Tibial nerve (tissue), 4 donors: ENCODE data around the gene EP400.

Source experiments
- CTCF ChIP-seq, 5 experiments: fragments of 200-600 bp in 3 of 5; fragments of 450-650 bp in 2 of 5; sonication (generic) in 3 of 5; IDR thresholded peaks; one replicate each; pipeline ENCODE4 v1.5.1; 2016 to 2019; ENCODE audit warnings: antibody characterized with exemption in 5 of 5, mild to moderate bottlenecking in 3 of 5, moderate library complexity in 2 of 5
- EP300 ChIP-seq, 2 donors: sonication (generic); formaldehyde crosslinking; IDR thresholded peaks; one replicate each; pipeline ENCODE4 v1.6.1; 2017; ENCODE audit warnings: antibody characterized with exemption in 2 of 2, mild to moderate bottlenecking in 1 of 2
- POLR2A ChIP-seq, 2 donors: fragments of 450-650 bp; IDR thresholded peaks; one replicate each; pipeline ENCODE4 v1.6.1; 2017; ENCODE audit warnings: antibody characterized with exemption in 2 of 2, mild to moderate bottlenecking in 2 of 2, moderate library complexity in 2 of 2

GRCh38 chr12:131919051-131919347, 30.7 kb upstream of the EP400 start:
- TF ChIP-seq CTCF (IDR thresholded peaks at IDR 0.05) (no peak), EP300 (IDR thresholded peaks at IDR 0.05) (no peak), POLR2A (IDR thresholded peaks at IDR 0.05) (no peak)
